ENCODE measurements around the gene RSL1D1.
A peak's percentile ranks its signal among the peaks of the same experiment; 100 is the strongest.

The RSL1D1 gene

DNA sequence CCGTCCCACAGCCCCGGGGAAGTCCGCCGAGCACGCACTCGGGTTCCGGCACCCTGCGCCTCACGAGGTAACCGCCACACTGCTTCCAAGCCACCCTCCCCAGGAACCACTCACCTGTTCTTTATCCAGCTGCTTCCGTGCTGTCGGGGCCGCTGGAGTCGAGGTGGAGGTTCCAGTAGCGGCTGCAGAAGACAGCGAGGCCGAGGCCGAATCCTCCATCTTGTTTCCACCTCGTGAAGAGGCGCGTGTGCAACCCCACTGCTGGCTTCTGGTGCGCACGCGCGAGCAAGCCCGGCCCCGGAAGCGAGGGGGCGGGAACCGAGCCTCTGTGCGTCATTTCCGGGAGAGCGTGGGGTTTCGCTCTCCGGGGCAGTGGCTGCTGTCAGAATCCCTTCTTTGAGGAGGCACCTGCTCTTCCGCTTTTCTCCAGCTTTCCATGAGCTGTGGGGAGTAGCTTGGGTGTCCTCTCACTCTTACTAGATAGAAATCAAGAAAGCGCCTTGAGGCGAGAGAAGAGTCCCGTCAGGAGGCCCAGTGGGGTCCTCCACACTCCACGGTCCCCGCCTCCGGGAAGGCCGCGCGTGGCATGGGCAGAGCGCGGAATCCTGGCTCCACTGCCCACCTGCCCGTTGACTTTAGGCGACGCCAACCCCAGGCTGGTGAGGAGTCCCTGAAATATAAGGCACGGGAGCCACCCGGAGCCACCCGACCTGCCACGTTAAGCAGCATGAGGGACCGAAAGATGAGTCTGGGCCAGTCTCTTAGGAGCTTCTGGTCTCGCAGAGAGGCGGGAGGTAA, at the start of gene RSL1D1:
Gene RSL1D1, minus strand, starts transcription at position 249 of the 798 bp plus-strand sequence. Its CDS starts 30 bp downstream, at position 219.
- DNase-seq: peak; percentile 22 to 94 (median 86)

DNA sequence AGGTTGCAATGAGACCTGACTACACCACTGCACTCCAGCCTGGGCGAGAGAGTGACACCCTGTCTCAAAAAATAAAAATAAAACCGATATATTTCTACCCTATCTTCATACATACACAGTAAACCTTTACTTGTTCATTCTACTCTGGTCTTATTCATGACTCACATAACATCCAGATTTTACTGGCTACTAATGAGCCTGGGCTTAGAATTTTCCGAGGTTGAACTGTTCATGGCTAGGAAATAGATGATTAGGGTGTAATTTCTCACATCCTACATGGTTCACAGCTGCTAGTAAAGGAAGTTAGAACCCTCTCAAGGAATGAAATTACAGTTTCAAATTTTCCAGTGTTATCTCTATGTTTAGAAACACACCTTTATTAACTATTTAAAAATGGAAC, 49.7 kb upstream of the RSL1D1 start:
- DNase-seq: no peak

DNA sequence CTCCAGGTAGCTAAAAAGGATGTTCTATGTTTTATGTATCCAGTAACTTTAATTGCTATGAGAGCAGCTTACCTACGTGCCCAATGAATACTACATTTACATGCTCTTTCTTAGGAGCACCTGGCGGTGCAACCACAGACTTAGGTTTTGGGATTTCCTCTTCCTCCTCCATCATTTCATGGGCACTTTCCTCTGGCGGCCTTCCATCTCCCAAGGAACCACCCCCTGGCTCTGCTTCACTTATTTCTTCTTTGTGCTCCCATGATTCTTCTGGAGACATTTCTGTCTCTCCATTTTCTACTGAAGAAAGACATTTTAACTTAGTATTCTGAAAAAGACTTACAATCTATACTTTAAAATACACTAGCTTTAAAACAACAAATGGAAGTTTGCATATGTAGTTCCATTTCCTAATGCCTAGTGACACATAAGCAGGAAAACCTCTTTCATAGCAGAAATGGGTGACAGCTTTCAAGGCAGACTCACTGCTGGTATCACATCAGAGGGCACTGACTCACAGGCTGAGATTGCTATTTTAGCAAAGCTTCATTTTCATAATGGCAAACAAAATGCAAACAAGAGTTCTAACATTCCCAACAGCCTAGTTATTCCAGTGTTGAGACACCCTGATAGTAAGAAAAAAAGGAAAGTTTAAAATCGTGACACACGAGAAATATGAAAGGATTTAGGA, 45.3 kb upstream of the RSL1D1 start:
- DNase-seq: peak in 6 of 56 donors; percentile 1 to 13 (median 5)

DNA sequence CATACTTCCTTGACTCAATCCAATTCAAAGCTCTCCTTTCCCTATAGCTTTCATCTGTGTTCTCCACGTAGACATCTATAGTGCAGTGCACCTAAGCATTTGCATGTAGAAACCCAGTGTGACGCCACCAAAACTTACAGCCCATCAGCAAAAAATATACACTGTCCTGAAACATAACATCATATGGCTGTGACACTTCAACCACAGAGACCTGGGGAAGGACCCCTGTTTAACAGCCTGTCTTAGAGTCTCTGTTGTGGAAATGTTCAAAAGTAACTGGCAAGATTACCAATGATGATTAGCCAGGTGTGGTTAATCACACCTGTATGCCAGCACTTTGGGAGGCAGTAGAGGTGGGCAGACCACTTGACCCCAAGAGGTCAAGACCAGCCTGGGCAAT, 42.2 kb upstream of the RSL1D1 start:
- DNase-seq: no peak

DNA sequence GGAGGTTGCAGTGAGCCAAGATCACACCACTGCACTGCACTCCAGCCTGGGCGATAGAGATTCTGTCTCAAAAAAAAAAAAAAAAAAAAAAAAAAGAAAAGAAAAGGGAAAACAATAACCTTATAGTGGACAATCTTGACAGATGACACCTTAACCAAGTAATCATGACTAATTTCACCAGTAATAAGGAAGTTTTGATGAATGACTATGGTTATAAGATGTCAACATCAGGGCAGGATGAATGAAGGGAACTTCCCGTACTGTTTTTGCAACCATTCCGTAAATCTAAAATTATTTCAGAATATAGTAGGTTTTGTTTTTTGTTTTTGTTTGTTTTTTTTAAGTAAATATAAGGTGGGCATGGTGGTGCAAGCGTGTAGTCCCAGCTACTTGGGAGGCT, 41.4 kb upstream of the RSL1D1 start:
- no peak for DNase-seq

DNA sequence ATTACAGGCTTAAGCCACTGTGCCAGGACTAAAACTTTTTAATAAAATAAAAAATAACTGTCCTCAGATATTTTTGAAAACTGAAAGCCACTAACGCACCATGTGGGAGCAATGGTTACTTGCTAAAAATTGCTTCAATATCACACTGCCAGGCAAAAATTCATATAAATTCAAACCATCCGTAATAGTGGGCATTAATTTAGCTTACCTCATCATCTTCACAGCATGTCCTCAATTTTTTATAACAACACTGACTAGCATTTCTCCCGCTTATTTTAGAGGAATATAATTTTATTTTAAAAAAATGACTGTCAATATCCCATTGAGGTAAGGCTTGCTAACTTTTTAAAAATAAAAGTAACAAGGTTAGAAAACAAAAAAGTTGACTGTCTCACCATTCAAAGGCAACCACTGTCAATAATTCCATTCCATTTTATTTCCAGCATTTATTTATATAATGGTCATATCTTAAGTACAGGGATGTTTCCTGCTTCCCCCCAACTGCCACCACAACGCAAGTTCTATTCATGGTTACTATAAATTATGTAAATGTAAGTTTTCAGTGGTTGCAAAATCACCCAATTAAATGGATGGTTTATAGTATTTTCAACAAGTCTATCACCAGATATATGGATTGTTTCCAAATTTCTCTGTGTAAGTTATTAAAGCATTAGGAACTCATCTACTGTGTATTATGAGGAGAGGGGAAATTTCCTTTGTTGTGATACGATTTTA, 39.1 kb upstream of the RSL1D1 start:
- DNase-seq: no peak

DNA sequence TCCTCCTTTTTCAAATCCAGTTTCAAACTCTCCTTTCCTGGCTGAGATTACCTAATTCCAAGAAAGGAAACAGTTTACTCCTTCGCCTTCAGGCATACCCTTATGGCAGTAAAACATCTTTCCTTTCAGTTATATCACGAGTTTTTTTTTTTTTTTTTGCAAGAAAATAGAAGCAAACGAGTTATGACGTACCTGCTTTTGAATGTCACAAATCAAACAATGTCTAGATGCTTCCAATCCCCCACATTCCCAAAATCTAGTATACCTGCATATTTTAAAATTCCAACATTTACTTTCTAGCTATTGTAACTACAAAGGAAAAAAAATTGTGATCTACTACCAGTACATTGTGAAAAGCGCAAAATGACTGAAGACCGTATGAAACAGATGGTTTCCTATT, 35.5 kb upstream of the RSL1D1 start:
- DNase-seq: no peak

DNA sequence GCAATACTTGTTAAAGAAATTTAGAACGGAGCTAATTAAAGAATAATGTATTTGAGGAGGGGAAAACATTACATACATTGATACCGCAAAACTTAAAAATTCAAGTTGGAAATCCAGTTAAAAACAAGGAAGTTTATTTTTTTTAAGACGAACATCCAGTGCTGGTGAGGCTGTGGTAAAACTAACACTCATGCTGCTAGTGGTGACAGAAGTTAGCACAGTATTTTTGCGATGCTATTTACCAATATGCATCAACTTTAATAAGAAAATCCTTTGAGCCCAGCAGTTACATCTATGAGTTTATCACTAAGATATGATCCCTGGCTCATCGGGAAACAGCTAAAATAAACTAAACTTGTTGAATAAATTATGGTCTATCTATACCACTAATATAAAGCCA, 32.7 kb upstream of the RSL1D1 start:
- no peak for DNase-seq

DNA sequence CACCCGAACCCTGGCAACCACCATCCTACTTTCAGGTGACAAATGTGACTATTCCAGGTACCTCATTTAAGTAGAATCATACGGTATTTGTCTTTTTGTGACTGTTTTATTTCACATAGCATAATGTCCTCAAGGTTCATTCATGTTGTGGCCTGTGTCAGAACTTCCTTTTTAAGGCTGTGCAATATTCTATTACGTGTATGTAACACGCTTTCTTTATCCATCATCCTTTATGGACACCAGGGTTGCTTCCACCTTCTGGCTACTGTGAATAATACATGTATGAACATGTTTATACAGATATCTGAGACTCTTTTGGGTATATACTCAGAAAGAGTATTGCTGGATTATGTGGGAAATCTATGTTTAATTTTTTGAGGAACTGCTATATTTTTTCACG, 28.7 kb upstream of the RSL1D1 start:
- DNase-seq: no peak

DNA sequence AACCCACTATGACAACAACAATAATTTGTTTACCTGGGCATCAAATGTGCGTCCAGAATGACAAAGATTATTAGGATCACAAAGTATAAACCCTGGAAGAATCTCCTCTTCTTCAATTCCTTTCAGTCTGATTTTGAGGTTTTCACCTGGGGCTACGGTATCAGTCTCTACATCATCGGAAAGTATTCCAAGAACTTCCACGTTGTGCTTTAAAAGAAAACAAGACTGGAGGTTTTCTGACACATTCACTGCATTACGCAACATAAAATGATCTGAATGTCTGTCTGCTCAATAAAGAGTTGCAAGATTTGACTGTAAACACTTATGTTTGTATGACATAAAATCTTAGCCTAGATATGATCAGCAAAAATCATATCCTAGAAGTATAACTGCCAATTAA, 26.0 kb upstream of the RSL1D1 start:
- DNase-seq: no peak

DNA sequence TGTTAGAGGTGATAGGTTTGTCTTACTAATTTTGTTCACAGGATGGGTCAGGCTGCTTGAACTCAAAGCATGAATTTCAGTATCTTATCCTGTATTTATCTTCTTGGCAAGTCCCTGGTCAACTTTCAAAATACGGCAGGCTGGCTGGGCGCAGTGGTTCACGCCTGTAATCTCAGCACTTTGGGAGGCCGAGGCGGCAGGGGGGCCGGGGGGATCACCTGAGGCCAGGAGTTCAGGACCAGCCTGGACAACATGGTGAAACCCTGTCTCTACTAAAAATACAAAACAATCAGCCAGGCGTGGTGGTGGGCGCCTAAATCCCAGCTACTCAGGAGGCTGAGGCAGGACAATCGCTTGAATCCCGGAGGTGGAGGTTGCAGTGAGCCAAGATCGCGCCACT, 25.0 kb upstream of the RSL1D1 start:
- no peak for DNase-seq

DNA sequence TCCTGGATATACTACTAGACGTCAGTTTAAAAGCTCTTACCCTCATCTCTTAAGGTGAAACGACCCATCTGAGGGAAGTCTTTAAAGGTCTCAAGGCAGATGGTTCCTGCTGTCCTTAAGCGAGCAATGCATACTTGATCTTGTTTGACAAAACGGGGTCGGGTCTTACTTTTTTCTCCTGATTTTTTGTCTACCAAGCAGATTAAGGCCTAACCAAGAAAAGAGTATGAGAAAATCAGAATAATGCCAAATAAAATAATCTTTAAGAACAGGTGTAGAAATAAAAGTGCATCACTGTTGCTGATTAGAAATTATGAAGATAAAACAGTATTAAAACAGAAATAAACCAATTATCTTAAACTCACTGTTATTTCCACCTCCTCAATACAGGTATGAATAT, 24.4 kb upstream of the RSL1D1 start:
- DNase-seq: no peak

DNA sequence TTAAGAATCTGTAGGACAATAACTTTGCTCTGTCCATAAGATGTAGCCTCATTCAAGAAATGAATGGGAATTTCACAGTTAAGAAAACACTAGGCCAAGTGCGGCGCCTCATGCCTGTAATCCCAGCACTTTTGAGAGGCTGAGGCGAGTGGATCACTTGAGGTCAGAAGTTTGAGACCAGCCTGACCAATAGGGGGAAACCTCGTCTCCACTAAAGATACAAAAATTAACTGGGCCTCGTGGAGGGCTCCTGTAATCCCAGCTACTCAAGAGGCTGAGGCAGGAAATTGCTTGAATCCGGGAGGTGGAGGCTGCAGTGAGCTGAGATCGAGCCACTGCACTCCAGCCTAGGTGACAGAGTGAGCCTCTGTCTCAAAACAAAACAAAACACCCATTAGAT, 19.9 kb upstream of the RSL1D1 start:
- DNase-seq: no peak

DNA sequence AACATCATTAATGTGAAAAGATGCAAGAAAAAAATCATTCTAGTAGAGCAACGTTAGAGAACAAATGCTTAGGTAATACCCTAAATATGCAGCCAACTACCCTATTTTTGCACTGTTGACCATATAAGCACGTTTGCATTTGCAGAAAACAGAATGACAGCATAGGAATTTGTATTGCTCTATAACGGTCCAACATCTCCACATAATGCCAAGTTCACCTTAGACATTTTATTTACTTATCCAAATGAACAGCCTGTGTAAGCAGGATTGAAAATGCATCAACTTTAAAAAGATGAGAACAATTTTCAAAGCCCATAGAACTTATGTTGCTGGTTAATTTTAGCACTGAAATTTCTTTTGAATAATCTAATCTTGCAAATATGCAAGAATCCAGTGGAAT, 19.1 kb upstream of the RSL1D1 start:
- no peak for DNase-seq

DNA sequence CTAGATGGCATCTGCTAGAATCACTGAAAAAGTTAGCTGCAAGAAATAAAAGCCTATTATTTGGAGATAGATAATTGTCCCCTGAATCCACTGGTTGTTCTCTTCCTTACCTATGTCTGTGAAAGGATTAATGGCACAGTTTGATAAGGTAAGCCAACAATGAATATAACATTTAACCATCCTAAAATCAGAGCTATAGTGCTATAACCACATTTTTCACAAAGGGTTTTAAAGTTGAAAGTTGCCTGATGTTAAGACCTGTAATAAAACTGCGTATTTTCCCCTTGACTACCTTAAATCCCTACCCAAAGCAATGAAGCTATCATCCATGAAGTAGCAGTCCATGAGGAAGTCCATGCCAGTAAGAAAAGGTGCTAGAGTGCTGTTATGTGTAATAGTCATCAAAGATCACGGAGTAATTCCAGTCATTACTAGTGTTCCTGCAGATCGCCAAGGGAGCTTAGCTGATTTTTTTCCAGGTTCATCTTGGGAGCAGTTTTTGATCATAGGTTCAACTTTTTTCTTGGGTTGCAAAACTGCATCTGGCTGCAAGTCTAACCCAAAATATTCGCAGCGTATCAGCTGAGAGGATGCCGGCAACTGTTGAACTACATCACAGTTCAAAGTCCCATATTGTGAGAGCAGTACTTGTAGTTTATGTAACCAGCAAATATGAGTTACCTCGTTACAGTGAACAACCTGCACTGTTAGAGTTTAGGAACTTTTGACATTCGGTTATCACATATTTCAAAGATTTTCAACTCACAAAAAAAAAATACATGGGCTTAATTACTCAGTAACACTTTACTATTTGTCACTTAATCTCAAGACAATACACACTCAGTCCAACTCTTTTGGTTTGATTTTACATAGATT, 18.2 kb upstream of the RSL1D1 start:
- no peak for DNase-seq

DNA sequence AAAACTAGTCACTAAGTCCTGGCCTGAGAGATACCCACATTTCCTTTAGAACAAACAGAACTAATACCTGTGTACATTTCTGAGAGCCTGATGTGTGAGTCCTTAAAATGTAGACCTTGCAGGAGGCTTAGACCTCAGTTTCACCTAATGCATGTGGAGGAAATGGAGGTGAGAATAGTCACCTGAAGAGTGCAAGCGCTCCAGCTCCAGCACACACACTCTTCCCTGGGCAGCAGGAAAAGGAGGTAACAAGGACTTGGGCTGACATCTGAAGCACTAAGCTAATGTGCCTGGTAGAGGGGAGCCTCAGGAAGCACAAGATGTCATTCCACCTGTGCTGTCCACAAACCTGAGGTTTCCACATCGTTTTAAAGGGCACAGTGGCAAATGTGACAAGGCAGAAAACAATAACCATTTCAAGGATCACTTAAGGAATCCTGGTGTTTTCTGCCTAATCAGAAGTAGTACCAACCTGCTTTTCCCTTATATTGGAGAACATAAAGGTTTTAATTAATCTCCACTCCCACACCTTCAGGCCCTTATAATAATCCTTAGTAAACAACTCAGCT, 17.2 kb upstream of the RSL1D1 start:
- DNase-seq: no peak

DNA sequence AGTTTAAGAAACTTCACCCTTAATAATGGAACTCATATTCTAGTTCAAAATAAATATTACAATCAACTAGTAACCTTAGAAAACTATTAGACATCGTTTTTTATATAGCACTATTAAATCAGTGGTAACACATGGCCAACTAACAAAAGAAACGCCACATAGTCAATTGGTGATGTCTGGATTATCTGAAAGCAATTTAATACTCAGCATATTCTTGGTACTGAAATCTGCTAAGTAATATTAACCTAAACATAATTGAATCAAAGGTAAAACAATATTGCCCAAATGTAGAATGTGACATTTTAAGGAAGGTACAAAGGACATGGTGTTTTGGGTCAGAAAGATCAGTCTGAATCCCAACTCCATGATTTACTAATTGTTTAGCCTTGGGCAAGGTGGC, 11.1 kb upstream of the RSL1D1 start:
- no peak for DNase-seq

DNA sequence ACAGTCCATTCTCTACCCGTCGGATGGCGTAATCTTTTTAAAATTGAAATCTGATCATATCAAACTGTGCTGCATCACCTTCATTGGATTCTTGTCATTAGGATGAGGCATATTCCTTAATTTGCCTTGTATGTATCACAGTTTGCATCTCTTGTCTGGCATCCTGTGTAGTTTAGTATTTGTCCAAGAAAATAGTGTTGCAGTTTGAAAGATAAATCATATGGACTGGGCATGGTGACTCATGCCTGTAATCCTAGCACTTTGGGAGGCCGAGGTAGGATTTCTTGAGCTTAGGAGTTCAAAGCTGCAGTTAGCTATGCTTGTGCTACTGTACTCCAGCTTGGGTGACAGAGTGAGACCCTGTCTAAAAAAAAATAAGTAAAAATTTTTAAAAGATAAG, 5.8 kb upstream of the RSL1D1 start:
- no peak for DNase-seq

DNA sequence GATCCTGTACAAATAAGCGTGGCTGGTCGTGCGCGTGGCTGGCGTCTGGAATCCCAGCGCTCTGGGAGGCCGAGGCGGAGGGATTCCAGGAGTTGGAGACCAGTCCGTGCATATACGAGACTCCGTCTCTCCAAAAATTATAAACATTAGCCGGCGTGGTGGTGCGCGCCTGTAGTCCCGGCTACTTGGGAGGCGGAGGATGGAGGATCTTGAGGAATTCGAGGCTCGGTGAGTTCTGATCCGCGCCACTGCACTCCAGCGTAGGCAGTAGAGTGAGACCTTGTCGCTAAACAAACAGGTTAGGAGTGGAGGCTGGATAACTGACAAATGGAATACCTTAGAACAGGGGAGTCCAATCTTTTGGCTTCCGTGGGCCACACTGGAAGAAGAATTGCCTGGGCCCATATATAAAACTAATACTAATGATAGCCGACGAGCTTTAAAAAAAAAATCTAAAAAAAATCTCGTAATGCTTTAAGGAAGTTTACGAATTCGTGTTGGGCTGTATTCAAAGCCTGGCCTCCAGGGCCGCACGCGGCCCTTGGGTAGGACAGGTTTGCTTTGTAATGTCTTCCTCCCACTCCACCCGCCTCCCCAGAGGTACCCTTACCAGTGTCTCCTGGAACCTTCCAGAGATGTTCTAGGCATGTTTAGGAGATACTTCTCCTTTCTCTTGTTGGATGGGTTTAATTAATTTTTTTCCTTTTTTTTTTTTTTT, 909 bp upstream of the RSL1D1 start:
- peak in 3 of 56 donors; percentile 14 to 38 (median 30) for DNase-seq

DNA sequence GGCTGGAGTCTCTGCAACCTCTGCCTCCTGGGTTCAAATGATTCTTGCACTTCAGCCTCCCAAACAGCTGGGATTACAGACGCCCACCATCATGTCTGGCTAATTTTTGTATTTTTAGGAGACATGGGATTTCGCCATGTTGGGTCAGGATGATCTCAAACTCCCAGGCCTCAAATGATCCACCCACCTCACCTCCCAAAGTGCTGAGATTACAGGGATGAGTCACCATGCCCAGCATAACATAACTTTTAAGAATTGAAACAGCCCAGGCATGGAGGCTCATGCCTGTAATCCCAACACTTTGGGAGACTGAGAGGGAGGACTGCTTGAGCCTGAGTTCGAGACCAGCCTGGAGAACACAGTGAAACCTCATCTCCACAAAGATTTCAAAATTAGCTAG, 2.5 kb downstream of the RSL1D1 start:
- no peak for DNase-seq

Data from nucleus accumbens (tissue), 56 donors.